ENCODE results near the gene ATG7. TPM values are rescaled to one million over a fixed set of nuclear protein-coding genes. Genes with fewer than 3 reads are reported as not detected.

ATG7 gene
- total RNA-seq, 2 donors from 2014 or later, result 33.9 to 38.4 TPM

DNA sequence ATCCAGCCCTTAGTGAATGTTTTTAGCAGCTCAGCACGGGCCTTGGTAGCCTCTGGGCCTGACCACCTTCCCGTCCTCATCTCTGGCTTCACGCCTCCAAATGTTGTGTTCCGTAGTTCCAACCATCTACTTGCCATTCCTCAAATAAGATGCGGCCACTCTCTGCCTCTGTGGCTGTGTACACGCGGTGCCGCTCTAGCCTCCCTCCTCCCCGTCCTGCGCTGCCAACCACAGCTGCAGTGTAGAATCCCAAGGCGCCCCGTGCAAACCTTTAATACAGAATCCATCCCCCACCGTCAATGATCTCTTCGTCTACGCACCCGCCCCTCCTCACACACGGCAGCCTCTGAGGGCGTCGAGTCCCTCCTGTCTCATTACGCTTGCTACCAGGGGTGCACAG lies 294.3 kb downstream of the ATG7 start:
- WGBS, 2 experiments (ENCODE audit: insufficient coverage in 1 of 2, insufficient read length in 1 of 2), result 96 to 97% methylated on average over 19 to 20 of the region's 20 CpGs
- Histone ChIP-seq H3K27me3 (ENCODE audit: control insufficient read depth, insufficient read depth, low read length, poor library complexity, severe bottlenecking) (no peaks in the 10 kb centered on the region), H3K9me3 (ENCODE audit: control insufficient read depth, low read length) (no peaks in the 10 kb centered on the region), H3K36me3 (ENCODE audit: control insufficient read depth, insufficient read depth, low read length) (peaks cover 32% of the 10 kb centered on the region), H3K27ac (ENCODE audit: low read depth, low read length) (no peak overlapping the region), H3K4me1 (ENCODE audit: control insufficient read depth, insufficient read depth, low read length) (no peaks in the 10 kb centered on the region), H3K4me3 (ENCODE audit: low read length) (no peak overlapping the region), H3K9ac (ENCODE audit: extremely low read depth, low read length, poor library complexity, severe bottlenecking) (no peak overlapping the region)
- DNase-seq, result no peak
- H3K27ac Mint-ChIP-seq, result no peak overlapping the region
- H3K9me3 Mint-ChIP-seq, result no peaks in the 10 kb centered on the region
- no peaks in the 10 kb centered on the region for H3K4me1 Mint-ChIP-seq
- TF ChIP-seq, protein P1, sequence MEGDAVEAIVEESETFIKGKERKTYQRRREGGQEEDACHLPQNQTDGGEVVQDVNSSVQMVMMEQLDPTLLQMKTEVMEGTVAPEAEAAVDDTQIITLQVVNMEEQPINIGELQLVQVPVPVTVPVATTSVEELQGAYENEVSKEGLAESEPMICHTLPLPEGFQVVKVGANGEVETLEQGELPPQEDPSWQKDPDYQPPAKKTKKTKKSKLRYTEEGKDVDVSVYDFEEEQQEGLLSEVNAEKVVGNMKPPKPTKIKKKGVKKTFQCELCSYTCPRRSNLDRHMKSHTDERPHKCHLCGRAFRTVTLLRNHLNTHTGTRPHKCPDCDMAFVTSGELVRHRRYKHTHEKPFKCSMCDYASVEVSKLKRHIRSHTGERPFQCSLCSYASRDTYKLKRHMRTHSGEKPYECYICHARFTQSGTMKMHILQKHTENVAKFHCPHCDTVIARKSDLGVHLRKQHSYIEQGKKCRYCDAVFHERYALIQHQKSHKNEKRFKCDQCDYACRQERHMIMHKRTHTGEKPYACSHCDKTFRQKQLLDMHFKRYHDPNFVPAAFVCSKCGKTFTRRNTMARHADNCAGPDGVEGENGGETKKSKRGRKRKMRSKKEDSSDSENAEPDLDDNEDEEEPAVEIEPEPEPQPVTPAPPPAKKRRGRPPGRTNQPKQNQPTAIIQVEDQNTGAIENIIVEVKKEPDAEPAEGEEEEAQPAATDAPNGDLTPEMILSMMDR (conservative IDR thresholded peaks at IDR 0.05), result no peak
- no peak overlapping the region for H3K4me3 Mint-ChIP-seq
- H3K36me3 Mint-ChIP-seq (ENCODE audit: low read depth), result peaks cover 34% of the 10 kb centered on the region
- no peaks in the 10 kb centered on the region for H3K27me3 Mint-ChIP-seq (ENCODE audit: insufficient read depth)

DNA sequence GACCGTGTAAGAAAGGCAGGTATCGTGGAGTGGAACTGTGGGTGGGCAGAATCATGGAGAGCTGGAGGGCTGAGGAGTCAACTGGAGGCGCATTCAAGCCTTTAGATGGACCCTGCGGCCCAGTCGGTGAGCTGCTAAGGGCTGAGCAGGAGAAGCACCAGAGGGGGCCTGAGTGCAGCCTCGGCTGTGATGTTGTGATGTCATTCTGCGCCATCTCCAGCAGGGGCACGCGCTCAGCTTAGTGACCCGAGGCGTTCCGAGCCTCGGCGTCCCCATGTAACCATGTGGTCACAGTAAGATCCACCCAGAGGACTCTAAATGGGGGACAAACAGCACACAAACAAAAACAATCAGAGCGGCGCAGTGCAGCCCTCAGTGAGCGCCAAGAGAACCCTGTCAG lies 294.7 kb downstream of the ATG7 start:
- H3K9me3 ChIP-seq (ENCODE audit: control insufficient read depth, low read length), result no peaks in the 10 kb centered on the region
- TF ChIP-seq, protein P1 (conservative IDR thresholded peaks at IDR 0.05), result peak; percentile 69
- Mint-ChIP-seq H3K4me1 (no peaks in the 10 kb centered on the region), H3K9me3 (no peaks in the 10 kb centered on the region), H3K36me3 (ENCODE audit: low read depth) (peaks cover 34% of the 10 kb centered on the region), H3K27ac (no peak overlapping the region), H3K4me3 (no peak overlapping the region), H3K27me3 (ENCODE audit: insufficient read depth) (no peaks in the 10 kb centered on the region)
- H3K27me3 ChIP-seq (ENCODE audit: control insufficient read depth, insufficient read depth, low read length, poor library complexity, severe bottlenecking), result no peaks in the 10 kb centered on the region
- 90 to 98% methylated on average over 7 to 17 of the region's 17 CpGs for WGBS, 2 experiments (ENCODE audit: insufficient coverage in 1 of 2, insufficient read length in 1 of 2)
- H3K4me3 ChIP-seq (ENCODE audit: low read length), result no peak overlapping the region
- peaks cover 32% of the 10 kb centered on the region for H3K36me3 ChIP-seq (ENCODE audit: control insufficient read depth, insufficient read depth, low read length)
- no peaks in the 10 kb centered on the region for H3K4me1 ChIP-seq (ENCODE audit: control insufficient read depth, insufficient read depth, low read length)
- no peak overlapping the region for H3K9ac ChIP-seq (ENCODE audit: extremely low read depth, low read length, poor library complexity, severe bottlenecking)
- H3K27ac ChIP-seq (ENCODE audit: low read depth, low read length), result no peak overlapping the region
- peak; percentile 77 for DNase-seq

DNA sequence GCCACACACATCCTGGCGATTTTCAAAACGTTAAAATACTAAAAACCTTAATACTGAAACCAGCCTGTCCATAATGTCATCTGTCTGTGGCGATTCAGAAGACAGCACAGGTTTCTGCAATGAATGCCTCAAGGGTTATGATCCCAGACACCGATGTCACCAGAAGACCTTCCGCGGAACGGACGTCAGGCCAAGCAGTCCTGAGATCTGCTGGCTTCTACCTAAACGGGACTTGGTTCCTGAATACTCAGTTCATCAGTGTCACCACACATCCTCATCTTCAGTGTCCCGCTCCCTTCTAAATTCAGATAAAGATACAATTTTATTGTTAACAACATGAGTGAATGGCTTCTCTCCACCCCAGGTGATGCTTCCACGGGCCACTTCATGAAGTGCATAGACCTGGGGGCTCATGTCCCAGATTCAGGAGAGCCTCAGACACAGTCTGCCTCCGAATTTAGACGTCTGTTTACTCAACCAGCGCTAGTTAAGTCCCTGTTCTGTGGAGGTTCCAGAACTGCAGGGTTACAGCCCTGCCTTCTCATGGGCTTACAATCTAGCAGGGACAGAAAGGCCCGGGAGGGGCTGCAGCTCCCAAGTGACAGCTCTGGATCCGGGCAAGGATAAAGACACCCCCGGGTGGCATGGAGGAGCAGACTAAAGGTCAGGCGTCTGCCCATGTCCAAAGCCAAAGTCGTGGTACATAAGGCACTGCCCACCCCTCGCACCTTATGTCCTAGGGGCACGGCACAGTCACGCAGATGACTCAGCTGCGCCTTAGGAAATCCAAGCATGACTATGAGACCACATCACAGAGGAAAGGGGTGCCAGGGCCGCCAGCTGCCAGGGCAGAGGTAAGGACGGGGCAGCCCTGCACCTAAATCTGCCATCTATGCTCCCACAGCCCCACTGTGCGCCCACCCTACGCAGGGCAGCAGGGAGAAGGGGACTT lies 295.6 kb downstream of the ATG7 start:
- TF ChIP-seq, protein P1 (conservative IDR thresholded peaks at IDR 0.05), result no peak
- 94 to 96% methylated on average over 22 to 26 of the region's 27 CpGs for WGBS, 2 experiments (ENCODE audit: insufficient coverage in 1 of 2, insufficient read length in 1 of 2)
- no peak overlapping the region for H3K9ac ChIP-seq (ENCODE audit: extremely low read depth, low read length, poor library complexity, severe bottlenecking)
- H3K9me3 ChIP-seq (ENCODE audit: control insufficient read depth, low read length), result no peaks in the 10 kb centered on the region
- Mint-ChIP-seq H3K36me3 (ENCODE audit: low read depth) (peaks cover 35% of the 10 kb centered on the region), H3K9me3 (no peaks in the 10 kb centered on the region), H3K4me3 (no peak overlapping the region), H3K27ac (peak overlapping the region; percentile 55), H3K27me3 (ENCODE audit: insufficient read depth) (no peaks in the 10 kb centered on the region), H3K4me1 (no peaks in the 10 kb centered on the region)
- no peaks in the 10 kb centered on the region for H3K4me1 ChIP-seq (ENCODE audit: control insufficient read depth, insufficient read depth, low read length)
- no peak for DNase-seq
- peaks cover 24% of the 10 kb centered on the region for H3K36me3 ChIP-seq (ENCODE audit: control insufficient read depth, insufficient read depth, low read length)
- H3K4me3 ChIP-seq (ENCODE audit: low read length), result no peak overlapping the region
- H3K27me3 ChIP-seq (ENCODE audit: control insufficient read depth, insufficient read depth, low read length, poor library complexity, severe bottlenecking), result no peaks in the 10 kb centered on the region
- H3K27ac ChIP-seq (ENCODE audit: low read depth, low read length), result no peak overlapping the region
